ENCODE results near the gene USH2A.

- no peak for TF ChIP-seq CTCF (IDR thresholded peaks at IDR 0.05)
- no peak for TF ChIP-seq EP300 (IDR thresholded peaks at IDR 0.05)
- no peak for TF ChIP-seq POLR2A (IDR thresholded peaks at IDR 0.05)
Measured at GRCh38 chr1:215606036-215606435, 817.2 kb downstream of the USH2A start.
